GM19397 (cell line): ENCODE results near the gene PIK3R4.

Experiments used
- ATAC-seq: cut with Tn5 transposase; IDR thresholded peaks from one replicate; pipeline ENCODE4 v1.9.1; 2021; ENCODE audit warnings: mild to moderate bottlenecking, moderate library complexity; ENCODE audit not compliant: unreplicated experiment

Gene PIK3R4

DNA sequence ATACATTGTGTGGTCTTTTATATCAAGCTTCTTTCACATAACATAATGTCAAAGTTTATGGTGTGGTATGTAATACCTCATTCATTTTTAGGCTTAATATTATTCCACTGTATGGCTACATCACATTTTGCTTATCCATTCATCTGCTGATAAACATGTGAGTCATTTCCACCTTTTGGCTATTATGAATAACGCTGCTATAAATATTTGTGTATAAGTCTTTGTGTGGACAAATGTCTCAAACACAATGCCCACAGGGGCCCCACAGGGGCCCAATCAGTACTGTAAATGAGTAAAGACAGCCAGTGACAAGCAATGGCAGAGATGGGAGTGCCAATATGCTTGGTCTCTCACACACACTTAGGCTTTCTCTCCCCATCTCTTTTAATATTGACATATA is 54.2 kb downstream of the PIK3R4 start:
- no peak for ATAC-seq

GRCh38 chr3:130688697-130689470 is 57.7 kb downstream of the PIK3R4 start:
- ATAC-seq = no peak

DNA sequence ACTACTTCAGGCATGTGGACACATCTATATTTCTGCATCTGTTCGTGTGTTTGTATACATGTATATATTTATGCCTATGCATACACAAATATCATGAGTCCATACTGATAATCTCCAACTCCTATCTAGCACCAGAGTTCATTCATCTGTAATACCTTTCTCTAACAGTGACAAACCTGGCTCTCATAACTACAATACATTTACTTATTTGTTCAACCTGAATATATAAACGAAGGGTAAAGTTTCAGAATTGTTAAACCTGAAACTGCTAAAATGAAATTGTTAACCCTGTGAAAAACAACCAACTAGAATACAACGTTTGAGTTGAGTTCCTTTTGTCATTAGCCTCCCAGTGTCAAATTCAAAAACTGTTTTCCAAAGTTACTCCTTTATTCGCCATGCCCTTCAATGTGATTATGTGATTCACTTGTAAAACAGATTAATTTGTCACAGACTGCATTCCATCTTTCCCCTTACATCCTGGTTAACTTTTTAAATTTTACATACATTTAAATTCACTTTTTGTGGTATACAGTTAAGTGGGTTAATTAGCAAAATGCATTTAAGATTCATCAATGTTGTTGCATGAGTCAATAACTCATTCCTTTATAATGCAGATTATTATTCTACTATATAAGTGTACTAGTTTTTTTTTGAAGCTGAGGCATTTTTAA is 58.5 kb downstream of the PIK3R4 start:
- ATAC-seq = no peak

GRCh38 chr3:130687327-130687726 is 59.3 kb downstream of the PIK3R4 start:
- no peak for ATAC-seq

DNA sequence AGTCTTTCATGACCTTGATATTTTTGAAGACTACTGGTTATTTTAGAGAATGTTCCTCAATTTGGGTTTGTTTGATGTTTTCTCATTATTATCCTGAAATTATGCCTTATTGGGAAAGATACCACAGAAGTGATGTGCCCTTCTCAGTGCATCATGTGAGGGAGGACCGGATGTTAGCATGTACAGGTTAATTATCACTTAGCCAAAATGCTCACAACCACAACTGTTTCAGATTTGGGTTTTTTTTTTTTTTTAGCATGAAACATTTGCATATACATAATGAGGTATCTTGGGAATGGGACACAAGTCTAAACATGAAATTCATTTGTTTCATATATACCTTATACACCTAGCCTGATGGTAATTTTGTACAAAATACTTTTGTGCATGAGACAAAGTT is 59.8 kb downstream of the PIK3R4 start:
- ATAC-seq = no peak

- no peak for ATAC-seq
These were observed 64.5 kb downstream of the PIK3R4 start for GRCh38 chr3:130682131-130682530.

DNA sequence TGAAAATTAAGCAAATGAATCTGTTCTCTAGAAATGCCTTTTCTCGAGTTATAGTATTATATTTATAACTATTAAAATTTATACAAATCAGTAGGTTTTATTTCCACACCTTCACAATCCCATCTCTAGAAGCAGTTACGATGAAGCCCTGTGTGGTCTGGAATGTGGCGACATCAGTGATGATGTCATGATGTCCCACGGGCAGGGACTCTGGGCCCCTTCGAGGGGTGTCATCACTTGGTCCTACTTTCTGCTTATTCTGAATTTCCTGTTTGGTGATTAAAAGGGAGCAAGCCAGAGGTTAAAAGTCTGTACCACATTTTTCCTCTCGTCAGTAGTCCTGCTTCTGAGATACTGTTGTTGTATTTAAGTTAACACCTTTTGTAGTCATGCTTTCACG is 67.4 kb downstream of the PIK3R4 start:
- no peak for ATAC-seq

GRCh38 chr3:130677343-130677742 is 69.3 kb downstream of the PIK3R4 start:
- no peak for ATAC-seq

- no peak for ATAC-seq
These were observed 74.9 kb downstream of the PIK3R4 start for GRCh38 chr3:130671545-130672312.

DNA sequence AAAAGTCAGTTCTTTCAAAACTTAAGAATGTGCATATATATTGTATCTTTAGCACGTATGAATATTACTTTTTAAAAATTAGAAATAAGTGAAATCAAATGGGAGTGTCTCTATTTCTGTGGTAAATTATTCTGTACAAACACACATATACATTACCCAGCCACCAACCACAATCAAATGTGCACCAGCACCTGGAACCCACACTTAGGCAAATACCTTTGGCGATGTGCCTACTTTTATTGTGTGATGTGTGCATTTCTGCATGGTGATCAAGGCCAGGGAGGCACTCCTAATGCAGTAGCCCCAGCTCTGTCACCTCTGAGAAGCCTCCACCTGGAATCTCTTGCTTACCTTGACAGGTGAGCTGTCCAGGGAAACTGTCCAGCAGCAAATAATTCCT is 76.9 kb downstream of the PIK3R4 start:
- no peak for ATAC-seq

DNA sequence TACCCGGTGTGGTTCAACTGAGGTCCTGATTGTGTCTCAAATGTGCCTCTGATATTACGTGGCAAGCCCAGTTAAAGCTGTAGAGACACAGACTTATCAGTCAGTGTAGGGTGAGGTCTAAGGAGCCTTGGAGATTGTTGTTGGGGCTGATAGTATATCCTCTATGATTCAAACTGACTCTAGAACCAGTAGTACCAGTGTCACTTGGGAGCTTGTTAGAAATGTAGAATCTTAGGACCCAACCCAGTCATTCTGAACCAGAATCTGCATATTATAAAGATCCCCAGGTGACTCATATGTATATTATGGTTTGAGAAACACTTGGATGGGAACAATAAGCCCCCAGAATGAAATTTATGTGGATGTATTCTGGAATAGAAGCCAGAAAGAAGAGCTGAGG is 83.5 kb downstream of the PIK3R4 start:
- ATAC-seq = no peak

DNA sequence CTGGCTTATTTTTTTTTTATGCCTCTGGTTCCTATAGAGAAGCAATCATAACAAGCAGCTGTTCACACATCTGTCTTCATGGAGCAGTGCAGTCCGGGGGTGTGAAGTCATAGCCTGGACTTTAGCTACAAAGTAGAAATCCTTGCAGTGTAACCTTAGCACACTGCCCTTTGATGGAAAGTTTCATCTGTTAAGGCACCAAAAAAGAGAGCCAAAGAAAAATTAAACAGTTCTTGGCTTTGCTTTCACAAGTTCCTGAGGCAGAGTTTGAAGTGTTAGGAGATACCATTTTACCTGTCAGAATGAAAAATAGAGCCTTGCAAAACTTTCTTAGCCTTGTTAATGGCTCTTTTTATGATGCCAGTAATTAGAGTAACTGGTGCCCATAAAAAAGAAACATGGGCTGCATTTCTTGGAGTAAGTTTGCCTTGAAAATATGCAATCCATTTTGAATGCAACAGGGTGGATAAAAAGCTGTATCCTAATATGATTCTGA is 84.1 kb downstream of the PIK3R4 start:
- no peak for ATAC-seq

GRCh38 chr3:130661140-130661891 is 85.3 kb downstream of the PIK3R4 start:
- no peak for ATAC-seq

DNA sequence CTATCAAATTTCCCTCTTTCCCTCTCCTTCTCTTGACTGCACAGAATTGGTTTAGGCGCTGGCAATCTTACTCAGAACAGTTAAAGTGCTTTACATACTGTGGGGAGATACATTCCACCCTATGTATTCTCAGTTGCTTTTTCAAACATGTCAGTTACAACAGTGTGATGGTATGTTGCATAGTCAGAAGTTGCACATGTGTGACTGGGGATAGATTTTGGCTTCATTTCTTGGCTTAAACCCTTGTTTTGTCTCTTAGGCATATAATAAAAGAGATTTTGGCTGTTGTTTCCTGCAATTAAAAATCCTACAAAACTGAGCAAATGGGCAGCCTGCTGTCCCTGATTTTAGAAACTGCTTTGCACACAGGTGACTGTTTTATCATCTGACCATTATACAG is 86.7 kb downstream of the PIK3R4 start:
- no peak for ATAC-seq

DNA sequence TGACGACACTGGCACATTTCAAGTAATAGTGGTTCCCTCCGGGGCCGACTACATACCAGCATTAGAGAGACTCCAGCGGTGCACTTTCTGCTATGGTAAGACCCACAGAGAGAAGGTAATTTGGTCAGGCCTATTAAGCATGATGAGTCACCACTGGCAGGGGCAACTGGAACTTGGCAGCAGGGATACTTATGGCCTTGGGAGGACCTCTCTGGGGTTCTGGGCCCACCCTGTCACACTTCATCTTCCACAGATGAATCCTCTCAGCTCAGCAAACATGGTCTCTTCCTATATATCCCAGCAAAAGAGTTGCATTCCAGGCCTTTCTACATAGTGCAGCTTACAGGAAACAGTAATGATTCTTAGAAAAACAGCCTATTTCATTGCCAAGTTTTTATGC is 88.0 kb downstream of the PIK3R4 start:
- ATAC-seq = no peak

GRCh38 chr3:130656627-130657026 is 90.0 kb downstream of the PIK3R4 start:
- ATAC-seq = no peak

DNA sequence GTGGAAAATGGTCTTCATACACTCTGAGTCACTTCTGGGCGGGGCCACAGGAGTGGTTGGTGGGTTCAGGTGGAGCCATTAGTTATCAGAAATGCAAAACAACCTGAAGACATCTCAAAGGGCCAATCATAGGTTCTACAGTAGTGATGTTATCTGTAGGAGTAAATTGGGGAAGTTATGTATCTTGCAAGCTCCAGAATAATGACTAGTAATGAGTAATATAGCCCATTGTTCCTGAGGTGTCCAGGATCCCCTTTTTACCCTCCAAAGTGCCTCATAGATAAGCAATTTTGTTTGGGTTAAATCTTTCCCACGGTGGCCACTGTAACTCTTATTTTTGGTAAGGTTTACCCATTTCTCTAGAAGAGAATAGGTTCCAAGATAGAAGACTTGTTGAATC is 91.7 kb downstream of the PIK3R4 start:
- ATAC-seq = no peak

- no peak for ATAC-seq
These were observed 92.5 kb downstream of the PIK3R4 start for GRCh38 chr3:130654091-130654490.

GRCh38 chr3:130649061-130649654 is 97.5 kb downstream of the PIK3R4 start:
- ATAC-seq = no peak

DNA sequence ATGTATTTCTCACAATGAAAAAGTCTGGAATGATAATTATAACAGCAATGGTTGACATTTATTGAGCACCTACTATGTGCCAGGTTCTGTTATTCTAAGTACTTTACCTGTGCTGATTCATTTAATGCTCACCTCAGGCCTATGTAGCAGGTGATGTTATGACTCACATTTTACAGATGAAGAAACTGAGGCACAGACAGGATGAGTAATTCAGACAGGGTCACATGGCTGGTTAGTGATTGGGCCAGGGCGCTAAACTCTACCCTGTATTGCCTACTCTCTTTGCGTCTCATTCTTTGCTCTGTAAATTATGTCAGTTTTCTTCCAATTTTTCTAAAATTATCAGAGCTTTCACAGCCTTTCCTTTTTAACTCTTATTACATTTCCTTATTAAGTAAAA is 98.3 kb downstream of the PIK3R4 start:
- no peak for ATAC-seq

GRCh38 chr3:130645261-130645660 is 101.4 kb downstream of the PIK3R4 start:
- no peak for ATAC-seq
